ENCODE results near the gene MRM2.

DNA sequence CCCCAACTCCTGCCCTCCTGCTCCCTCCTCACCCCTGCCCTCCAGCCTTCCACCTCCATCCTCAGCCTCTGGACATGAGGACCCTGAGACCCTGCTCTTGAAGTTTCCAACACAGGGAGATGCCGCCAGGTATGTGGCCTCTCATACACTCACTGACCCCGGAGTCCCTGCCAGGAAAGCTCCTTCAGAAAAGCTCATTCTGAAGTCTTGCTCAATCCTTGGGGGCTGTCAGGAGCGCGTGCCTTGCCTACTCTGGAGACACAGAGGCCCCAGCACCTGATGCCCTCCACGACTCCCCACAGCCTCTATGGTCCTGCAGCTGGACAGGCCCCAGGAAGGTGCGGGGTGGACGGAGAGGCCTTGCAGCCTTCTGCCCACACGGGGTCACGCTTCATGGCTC lies 11.0 kb upstream of the MRM2 start:
- TF ChIP-seq ZNF70 (CRISPR knock-in tag; IDR thresholded peaks at IDR 0.05) (no peak), ZFP3 (CRISPR knock-in tag; IDR thresholded peaks at IDR 0.05) (no peak), TOX (CRISPR knock-in tag; IDR thresholded peaks at IDR 0.05; ENCODE audit: borderline replicate concordance) (no peak)
- TF ChIP-seq, protein P1, sequence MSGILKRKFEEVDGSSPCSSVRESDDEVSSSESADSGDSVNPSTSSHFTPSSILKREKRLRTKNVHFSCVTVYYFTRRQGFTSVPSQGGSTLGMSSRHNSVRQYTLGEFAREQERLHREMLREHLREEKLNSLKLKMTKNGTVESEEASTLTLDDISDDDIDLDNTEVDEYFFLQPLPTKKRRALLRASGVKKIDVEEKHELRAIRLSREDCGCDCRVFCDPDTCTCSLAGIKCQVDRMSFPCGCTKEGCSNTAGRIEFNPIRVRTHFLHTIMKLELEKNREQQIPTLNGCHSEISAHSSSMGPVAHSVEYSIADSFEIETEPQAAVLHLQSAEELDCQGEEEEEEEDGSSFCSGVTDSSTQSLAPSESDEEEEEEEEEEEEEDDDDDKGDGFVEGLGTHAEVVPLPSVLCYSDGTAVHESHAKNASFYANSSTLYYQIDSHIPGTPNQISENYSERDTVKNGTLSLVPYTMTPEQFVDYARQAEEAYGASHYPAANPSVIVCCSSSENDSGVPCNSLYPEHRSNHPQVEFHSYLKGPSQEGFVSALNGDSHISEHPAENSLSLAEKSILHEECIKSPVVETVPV (CRISPR knock-in tag; IDR thresholded peaks at IDR 0.05), result no peak
- TF ChIP-seq, protein P2, sequence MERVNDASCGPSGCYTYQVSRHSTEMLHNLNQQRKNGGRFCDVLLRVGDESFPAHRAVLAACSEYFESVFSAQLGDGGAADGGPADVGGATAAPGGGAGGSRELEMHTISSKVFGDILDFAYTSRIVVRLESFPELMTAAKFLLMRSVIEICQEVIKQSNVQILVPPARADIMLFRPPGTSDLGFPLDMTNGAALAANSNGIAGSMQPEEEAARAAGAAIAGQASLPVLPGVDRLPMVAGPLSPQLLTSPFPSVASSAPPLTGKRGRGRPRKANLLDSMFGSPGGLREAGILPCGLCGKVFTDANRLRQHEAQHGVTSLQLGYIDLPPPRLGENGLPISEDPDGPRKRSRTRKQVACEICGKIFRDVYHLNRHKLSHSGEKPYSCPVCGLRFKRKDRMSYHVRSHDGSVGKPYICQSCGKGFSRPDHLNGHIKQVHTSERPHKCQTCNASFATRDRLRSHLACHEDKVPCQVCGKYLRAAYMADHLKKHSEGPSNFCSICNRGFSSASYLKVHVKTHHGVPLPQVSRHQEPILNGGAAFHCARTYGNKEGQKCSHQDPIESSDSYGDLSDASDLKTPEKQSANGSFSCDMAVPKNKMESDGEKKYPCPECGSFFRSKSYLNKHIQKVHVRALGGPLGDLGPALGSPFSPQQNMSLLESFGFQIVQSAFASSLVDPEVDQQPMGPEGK (CRISPR knock-in tag; IDR thresholded peaks at IDR 0.05; ENCODE audit: borderline replicate concordance), result no peak
